T-helper 1 cell (primary cell): Measurements from ENCODE around the gene TBX15.
"Not testable (repeated sequence)": the region's sequence is repeated elsewhere in the genome, so short reads cannot be mapped to it uniquely, and the experiment has no call there.

Experiments used
- DNase-seq, 5 donors: peaks; one replicate each; pipeline ENCODE4 v3.0.0-alpha.2; 2012 to 2020

TBX15 gene

GRCh38 chr1:118923319-118923718, 64.8 kb downstream of the TBX15 start:
- no peak for DNase-seq

GRCh38 chr1:118921994-118922393, 66.1 kb downstream of the TBX15 start:
- DNase-seq, result no peak

DNA sequence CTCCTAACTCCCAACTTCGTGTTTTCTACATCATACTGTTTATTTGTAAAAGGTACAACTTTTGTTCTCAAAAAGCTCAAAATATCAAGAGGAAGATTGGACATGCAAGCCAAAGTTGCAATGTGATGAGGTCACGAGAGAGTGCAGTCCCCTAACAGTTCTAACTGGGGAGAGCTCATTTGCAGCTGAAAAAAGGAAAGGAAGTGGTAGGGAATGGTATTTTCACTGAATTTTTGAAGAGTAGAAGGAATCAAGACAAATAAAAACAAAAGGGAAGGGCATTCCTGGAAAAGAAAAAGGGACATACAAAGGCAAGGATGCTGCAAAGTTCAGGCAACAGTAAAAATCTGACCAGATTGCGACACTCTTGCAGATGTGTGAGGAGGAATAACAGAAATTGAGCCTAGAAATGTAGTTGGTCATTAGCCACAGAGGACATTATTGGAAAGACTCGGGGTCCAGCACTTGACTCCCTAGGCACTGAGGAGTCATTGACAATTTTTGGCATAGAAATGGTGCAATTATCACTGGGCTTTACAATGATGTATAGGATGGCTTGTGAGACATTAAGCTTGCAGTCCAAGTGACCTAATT, 67.9 kb downstream of the TBX15 start:
- no peak for DNase-seq

GRCh38 chr1:118918940-118919259, 69.2 kb downstream of the TBX15 start:
- no peak for DNase-seq

DNA sequence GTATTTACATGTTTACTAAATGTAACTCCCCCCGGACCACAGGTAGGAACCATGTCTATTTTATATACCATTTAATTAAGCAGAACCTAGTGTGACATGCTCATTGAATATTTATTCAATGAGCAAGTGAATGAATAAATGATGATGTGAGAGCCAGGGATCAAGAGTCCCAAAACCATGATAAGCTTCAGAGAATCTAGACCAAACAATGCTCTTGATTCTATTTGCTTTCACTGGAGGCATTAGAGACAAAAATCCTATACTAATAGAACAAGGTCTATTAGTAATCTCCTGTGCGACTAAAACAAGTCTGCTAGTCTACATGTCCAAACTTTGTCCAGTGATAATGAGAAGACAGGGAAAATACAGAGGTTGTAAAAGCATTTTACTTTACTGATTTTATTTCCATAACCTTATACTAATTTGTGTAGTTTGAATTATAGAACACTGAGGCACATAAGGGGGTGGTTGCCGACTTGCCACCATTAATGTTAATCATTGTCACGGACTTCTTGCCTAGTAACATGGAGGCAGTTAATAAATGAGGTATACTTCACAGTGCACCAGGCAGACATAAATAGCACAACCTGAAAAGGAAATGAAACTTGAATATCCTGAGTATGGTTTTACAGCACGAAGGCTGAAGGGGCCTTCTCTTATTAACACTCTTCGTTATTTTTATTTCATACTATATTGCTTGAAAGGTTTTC, 69.8 kb downstream of the TBX15 start:
- no peak for DNase-seq

DNA sequence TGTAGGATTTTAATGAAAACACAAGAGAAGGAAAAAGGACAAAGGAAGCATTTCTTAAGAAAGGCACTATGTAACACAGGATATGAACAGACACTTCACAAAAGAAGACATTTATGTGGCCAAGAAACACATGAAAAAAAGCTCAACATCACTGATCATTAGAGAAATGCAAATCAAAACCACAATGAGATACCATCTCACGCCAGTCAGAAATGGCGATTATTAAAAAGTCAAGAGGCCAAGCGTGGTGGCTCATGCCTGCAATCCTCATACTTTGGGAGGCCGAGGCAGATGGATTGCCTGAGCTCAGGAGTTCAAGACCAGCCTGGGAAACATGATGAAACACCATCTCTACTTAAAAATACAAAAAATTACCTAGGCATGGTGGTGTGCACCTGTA, 71.8 kb downstream of the TBX15 start:
- DNase-seq, result not testable (repeated sequence)

DNA sequence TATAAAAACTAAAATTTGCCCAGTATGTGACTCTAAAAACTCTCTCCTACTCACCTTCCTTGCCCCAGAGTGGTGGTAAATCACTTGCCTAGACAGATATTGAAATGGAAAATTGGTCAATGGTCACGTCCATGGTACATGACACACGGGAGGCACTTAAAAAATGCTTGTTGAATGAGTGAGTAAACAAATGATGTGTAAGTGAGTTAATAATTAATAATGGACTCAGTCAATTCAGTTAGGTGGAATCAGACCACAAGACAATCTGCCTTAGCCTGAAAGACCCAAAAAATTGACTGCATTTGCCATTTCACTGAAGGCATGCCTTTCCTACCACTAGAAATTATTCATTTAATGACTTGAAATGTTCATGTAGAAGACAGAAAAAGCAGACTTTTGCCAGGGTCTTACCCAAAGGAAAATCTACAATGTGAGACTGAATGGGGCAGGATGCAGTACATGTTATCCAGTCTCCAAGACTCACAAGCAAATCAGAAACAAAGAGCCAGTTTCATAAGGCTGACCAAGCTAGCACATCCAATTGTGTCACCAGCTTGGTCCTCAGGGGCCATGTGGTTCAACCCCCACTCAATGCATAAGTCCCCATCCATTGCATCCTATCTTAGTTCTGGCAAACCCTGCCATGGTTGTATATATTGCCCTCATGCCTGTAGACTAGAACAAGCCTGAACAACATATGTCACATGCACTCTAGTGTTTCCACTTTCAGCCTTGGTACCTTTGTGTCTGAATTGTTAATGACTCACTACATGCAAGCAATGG, 73.6 kb downstream of the TBX15 start:
- DNase-seq, result no peak

GRCh38 chr1:118913818-118914217, 74.3 kb downstream of the TBX15 start:
- DNase-seq, result no peak

DNA sequence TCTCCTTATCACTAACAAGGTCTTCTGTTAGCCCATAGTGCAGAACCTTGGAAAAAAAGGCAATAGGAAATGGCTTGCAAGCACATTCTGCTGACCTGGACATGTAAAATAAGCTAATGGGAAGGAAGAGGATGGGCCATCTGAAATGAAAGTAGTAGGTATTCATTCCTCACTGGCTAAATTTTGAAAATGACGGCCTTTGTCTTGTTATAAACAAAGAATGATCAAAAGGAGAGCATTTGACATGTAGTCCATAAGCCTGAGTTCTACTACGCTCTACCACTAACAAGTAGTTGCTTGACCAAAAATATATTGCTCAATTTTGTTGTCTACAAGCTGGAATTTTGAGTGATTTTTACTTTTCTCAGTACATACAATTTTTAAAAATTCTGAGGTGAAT, 75.6 kb downstream of the TBX15 start:
- no peak for DNase-seq

GRCh38 chr1:118911571-118911970, 76.6 kb downstream of the TBX15 start:
- no peak for DNase-seq

- DNase-seq, result no peak
These were observed 80.7 kb downstream of the TBX15 start for GRCh38 chr1:118907466-118907865.

- no peak for DNase-seq
These were observed 82.5 kb downstream of the TBX15 start for GRCh38 chr1:118905671-118906070.

GRCh38 chr1:118905196-118905595, 82.9 kb downstream of the TBX15 start:
- DNase-seq, result no peak

- DNase-seq, result no peak
These were observed 85.4 kb downstream of the TBX15 start for GRCh38 chr1:118902711-118903191.

GRCh38 chr1:118902299-118902698, 85.8 kb downstream of the TBX15 start:
- no peak for DNase-seq

- DNase-seq, result no peak
These were observed 87.3 kb downstream of the TBX15 start for GRCh38 chr1:118900643-118901440.

DNA sequence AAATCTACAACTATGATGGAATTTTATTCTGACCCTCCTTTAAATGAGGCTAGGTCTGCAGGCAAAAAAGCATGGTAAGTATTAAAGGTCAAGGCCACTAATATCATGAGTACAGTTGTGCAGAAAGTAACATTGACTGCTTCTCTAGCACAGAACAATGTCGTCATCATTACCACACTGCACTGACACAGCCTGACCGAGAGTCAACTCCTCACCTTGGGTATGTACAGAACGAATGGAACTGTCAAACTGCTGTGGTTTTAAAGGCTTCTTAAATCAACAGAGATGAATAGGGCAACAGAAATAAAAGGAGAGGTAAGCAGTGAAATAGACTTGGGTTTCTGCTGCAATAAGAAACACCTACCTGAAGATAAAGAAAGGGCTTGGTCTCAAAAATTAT, 88.8 kb downstream of the TBX15 start:
- DNase-seq, result no peak

GRCh38 chr1:118898712-118899111, 89.4 kb downstream of the TBX15 start:
- DNase-seq, result no peak

- no peak for DNase-seq
These were observed 91.7 kb downstream of the TBX15 start for GRCh38 chr1:118896416-118896815.

GRCh38 chr1:118894836-118895235, 93.3 kb downstream of the TBX15 start:
- no peak for DNase-seq

DNA sequence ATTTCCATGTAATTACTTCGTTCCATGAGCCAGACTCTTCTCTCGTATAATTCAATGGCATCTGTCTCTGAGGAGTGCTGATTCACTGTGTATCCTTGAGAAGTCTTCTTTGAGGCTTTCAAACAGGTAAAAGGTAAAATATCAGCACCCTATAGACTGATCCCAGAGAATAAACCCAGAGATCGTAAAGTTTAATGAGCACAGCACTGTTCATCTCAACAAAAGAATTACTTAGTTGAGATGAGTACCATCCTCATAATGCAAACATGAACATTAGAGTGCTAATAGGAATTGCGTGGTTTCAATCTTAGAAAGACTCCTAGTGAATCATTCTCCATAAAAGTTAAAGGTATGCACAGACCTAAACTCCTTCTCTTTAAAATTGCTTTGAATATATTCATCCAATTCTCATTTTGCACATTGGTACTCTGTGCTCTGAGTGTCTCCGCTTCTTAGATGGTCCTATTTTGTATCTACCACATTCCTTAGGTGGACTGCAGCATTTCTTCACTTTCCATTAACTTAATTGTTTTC, 97.2 kb downstream of the TBX15 start:
- no peak for DNase-seq

GRCh38 chr1:118884946-118885345, 103.2 kb downstream of the TBX15 start:
- DNase-seq, result no peak

DNA sequence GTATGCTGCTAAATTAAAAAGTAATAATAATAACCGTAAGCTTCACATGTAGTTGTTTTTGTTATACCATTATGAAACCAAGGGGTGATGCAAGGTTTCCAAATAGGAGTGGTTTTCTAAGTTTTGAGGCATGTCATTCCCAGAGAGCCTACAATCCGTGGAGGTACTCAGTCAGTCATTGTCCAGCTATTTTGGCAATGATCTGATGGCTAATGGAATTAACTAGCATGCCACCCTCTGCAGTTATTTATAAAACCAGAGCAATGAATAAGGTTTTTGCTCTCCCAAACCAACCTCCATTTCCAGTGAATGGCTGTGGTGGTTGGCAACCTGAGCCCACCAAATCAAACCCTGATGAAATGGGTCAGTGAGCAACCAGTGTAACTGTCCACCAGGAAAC, 106.4 kb downstream of the TBX15 start:
- DNase-seq, result no peak
